ENCODE data around the gene ACTMAP.
"Not testable (repeated sequence)": the region's sequence is repeated elsewhere in the genome, so short reads cannot be mapped to it uniquely, and the experiment has no call there.

Gene ACTMAP

DNA sequence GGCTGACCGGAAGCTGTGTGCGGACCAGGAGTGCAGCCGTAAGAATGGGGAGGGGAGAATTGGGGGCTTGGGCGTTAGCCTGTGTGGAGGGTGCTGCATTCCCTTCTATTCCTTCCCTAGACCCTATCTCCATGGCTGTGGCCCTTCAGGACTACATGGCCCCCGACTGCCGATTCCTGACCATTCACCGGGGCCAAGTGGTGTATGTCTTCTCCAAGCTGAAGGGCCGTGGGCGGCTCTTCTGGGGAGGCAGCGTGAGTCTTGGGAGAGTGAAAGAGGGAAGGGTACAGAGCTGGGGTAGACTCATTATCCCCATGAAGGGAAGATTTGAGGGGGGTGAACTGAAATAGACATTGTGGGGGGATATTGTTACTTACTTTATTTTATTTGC, 25.4 kb upstream of the ACTMAP start:
- DNase-seq: no peak

DNA sequence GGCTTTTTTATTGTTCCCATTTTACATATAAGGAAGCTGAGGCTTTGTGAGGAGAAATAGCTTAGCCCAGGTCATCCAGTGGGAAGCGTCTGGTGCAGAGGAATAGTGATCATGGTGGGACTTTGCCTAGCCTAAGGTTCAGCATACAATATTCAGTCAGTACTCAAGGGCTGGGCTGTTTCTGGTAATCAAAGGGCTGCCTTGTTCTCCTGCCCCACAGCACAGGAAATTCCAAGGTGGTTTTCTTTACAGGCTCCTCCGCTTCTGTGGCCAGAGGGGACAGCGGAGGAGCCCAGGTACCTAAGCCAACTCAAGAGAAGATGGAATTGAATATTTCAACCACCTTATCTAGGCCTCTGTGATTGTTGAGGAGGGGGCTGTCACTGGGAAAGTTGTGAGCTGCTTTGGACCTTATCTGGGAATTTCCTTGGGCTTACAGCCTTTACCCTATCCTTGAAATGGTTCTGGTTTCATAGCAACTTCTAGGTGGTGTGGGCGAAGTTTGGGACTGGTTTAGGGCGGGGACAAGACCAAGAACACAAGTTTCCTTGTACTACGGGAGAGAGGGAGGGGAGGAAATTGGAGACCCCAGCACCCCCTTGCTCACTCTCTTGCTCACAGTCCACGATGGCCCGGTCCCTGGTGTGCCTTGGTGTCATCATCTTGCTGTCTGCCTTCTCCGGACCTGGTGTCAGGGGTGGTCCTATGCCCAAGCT, 24.8 kb upstream of the ACTMAP start, which contains the start of gene MIA:
Gene MIA (plus strand): TSS at position 606 of the 716 bp plus-strand sequence. CDS start 22 bp downstream, at position 628.
- DNase-seq: no peak

DNA sequence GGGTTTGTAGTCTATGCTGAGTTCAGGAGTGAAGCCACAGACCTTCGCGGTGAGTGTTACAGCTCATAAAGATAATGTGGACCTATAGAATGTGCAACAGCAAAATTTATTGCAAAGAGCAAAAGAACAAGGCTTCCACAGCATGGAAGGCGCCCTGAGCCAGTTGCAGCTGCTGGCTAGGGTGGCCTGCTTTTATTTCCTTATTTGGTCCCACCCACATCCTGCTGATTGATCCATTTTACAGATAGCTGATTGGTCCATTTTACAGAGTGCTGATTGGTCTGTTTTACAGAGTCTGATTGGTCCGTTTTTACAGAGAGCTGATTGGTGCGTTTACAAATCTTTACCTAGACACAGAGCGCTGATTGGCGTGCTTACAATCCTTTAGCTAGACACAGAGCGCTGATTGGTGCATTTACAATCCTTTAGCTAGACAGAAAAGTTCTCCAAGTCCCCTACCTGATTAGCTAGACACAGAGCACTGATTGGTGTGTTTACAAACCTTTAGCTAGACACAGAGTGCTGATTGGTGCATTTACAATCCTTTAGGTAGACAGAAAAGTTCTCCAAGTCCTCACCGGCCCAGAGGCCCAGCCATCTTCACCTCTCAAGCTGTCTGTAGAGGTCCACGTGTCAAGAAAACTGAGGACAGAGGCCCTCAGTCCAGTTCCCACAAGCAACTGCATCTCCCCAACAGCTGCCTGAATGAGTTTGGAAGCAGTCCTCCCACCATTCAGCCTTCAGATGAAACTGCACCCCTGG, 21.0 kb upstream of the ACTMAP start:
- not testable (repeated sequence) for DNase-seq

- DNase-seq: no peak
These were observed 18.6 kb upstream of the ACTMAP start for GRCh38 chr19:40768869-40769268.

DNA sequence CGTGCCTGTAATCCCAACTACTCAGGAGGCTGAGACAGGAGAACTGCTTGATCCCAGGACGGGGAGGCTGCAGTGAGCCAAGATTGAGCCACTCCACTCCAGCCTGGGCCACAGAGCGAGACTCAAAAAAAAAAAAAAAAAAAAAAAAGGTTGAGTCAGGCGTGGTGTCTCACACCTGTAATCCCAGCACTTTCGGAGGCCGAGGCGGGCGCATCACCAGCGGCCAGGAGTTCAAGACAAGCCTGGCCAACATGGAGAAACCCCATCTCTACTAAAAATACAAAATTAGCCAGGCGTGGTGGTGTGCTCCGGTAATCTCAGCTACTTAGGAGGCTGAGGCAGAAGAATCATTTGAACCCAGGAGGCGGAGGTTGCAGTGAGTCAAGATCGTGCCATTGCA, 16.1 kb upstream of the ACTMAP start:
- DNase-seq: not testable (repeated sequence)

GRCh38 chr19:40763963-40764362, 13.7 kb upstream of the ACTMAP start:
- DNase-seq: no peak

GRCh38 chr19:40763526-40763925, 13.2 kb upstream of the ACTMAP start:
- DNase-seq: no peak

GRCh38 chr19:40762754-40763470, 12.6 kb upstream of the ACTMAP start:
- no peak for DNase-seq

- no peak for DNase-seq
These were observed 9.1 kb upstream of the ACTMAP start for GRCh38 chr19:40759352-40759751.

DNA sequence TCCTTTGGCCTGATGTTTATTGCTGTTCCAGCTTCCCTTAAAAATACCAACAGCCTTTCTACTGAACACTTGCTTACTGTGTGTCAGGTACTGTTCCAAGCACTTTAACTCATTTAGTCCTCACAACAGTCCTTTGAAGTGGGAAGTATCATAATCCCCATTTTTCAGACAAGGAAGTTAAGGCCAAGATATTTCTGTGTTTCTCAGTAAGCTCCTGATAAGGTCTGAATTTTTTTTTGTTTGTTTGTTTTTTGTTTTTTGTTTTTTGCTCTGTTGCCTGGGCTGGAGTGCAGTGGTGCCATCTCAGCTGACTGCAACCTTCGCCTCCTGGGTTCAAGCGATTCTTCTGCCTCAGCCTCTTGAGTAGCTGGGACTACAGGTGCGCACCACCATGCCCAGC, 8.2 kb upstream of the ACTMAP start:
- no peak for DNase-seq

DNA sequence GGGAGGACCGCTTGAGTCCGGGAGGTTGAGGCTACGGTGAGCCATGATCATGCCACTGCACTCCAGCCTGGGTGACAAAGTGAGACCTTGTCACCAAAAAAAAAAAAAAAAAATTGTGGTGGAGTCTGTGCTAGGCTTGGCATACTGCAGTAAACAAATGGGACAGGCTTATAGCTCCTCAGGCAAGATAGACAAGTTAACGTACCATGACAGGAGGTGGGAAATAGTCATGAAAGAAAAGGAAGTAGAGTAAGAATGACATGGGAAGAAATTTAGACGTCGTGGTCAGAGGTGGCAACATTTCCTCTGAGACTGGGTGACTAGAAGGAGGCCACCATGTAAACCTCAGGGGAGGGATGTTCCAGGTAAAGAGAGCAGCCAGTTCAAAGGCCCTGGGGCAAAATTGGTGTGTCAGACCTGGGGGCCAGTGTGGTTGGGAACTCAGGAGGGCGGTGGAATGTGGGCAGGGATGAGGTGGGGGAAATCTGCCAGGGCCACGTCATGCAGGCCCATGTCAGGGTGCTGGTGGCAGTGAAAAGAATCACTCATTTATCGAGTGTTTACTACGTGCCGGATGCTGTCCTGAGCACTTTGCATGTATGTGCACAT, 6.3 kb upstream of the ACTMAP start:
- DNase-seq: no peak

GRCh38 chr19:40755791-40756190, 5.5 kb upstream of the ACTMAP start:
- DNase-seq: no peak

- no peak for DNase-seq
These were observed 5.0 kb upstream of the ACTMAP start for GRCh38 chr19:40755248-40755624.

DNA sequence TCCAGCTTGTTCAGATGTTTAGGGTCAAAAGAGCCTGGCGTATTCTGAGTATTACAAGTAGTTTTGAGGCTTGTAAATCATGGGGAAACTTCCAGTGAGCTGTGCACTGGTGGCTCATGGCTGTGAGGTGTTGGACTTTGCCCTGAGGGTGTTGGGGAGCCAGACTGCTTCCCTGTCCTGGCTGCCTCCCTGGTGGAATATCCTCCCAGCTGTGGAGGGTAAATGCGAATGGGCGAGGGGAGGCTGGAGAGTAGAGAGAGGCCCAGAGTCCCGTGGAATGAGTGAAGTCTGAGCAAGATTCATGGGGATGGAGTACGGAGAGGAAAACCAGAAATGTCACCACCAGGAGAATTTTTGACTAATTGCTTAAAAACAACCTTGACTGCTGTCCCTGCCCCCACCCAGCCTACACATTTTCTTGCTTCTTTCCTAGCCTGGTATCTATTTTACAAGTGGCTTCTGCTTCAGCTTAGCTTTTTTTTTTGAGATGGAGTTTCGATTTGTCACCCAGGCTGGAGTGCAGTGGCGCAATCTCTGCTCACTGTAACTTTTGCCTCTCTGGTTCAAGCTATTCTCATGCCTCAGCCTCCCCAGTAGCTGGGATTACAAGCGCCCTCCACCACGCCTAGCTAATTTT, 4.5 kb upstream of the ACTMAP start:
- no peak for DNase-seq

DNA sequence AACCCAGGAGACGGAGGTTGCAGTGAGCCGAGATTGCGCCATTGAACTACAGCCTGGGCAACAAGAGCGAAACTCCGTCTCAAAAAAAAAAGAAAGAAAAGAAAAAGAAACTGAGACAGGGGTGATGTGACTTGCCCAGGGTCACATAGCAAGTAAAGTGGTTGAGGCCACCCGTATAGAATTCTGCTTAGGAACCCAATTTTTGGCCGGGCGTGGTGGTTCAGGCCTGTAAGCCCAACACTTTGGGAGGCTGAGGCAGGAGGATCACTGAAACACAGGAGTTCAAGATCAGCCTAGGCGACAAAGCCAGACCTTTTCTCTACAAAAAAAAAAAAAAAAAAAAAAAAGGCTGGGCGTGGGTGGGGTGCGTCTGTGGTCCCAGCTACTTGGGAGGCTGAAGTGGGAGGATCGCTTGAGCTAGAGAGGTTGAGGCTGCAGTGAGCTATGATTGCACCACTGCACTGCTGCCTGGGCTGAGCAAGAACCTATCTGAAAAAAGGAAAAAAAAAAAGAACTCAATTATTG, 2.0 kb upstream of the ACTMAP start:
- DNase-seq: no peak

GRCh38 chr19:40750874-40751537, 729 bp upstream of the ACTMAP start, which contains the start of gene SNRPA:
SNRPA (plus strand) TSS chr19:40751203; CDS start chr19:40751409, 206 bp downstream.
- DNase-seq: peak; percentile 79 to 90 (median 88)

DNA sequence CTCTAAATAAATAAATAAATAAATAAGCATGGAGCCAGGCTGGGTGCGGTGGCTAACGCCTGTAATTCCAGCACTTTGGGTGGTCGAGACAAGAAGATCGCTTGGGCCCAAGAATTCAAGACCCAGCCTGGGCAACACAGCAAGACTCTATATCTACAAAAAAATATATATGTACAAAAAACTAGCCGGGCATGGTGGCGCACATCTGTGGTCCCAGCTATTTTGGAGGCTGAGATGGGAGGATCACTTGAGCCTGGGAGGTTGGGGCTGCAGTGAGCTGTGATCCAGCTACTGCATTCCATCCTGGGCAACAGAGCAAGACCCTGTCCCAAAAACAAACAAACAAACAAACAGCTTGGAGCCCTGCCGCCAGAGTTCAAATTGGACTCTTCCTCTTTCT, 2.7 kb downstream of the ACTMAP start:
- no peak for DNase-seq

GRCh38 chr19:40745402-40745780, 4.9 kb downstream of the ACTMAP start:
- DNase-seq: no peak

- DNase-seq: peak in 1 of 4 experiments; percentile 19
These were observed 5.5 kb downstream of the ACTMAP start for GRCh38 chr19:40744554-40745401.

DNA sequence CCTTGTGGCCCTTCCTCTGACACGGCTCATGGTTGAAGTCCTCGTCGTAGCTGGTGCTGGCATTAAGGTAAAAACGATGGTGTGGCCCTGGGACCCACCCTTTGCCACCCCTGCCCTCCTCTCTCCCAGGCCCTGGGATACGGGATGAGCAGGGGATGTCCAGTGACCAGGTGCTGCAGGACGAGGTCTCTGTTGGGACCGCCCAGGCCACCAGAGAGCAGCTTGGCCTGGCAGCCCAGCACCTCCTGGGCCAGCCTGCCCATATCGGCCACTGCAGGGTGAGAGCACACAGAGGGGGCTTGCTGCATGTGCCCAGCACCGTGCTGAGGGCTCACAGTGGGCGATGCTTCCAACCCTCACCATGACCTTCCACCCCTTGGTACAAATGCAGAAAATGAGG, 6.4 kb downstream of the ACTMAP start:
- DNase-seq: no peak

GRCh38 chr19:40742886-40743285, 7.4 kb downstream of the ACTMAP start:
- DNase-seq: no peak
